Adipose tissue (tissue), 3 donors: ENCODE data around the gene BAZ1B. TPM values are rescaled to one million over a fixed set of nuclear protein-coding genes. Genes with fewer than 3 reads are reported as not detected.
"Not testable (repeated sequence)": the region's sequence is repeated elsewhere in the genome, so short reads cannot be mapped to it uniquely, and the experiment has no call there.

Source experiments
- H3K27ac ChIP-seq: one replicate; pipeline ENCODE4 v1.5.1; 2013; ENCODE audit warnings: low read depth, low read length
- WGBS, 3 donors: extraction: QIAGEN DNeasy Blood & Tissue Kit; methylation state at CpG; one replicate each; pipeline ENCODE4 v1.1.7; 2013; 5-methylcytosine and 5-hydroxymethylcytosine counted together
- polyA plus RNA-seq, 3 donors: library from polyadenylated mRNA; stranded (reverse); fragments of 200-250 nt; gene quantifications; one replicate each; pipeline ENCODE4 v1.2.3, GENCODE V29; 2013
- donor health status: healthy with polysubstance abuse.
- donor health status: Bipolar disorder and iron deficiency.
- donor health status: healthy.

BAZ1B gene, protein sequence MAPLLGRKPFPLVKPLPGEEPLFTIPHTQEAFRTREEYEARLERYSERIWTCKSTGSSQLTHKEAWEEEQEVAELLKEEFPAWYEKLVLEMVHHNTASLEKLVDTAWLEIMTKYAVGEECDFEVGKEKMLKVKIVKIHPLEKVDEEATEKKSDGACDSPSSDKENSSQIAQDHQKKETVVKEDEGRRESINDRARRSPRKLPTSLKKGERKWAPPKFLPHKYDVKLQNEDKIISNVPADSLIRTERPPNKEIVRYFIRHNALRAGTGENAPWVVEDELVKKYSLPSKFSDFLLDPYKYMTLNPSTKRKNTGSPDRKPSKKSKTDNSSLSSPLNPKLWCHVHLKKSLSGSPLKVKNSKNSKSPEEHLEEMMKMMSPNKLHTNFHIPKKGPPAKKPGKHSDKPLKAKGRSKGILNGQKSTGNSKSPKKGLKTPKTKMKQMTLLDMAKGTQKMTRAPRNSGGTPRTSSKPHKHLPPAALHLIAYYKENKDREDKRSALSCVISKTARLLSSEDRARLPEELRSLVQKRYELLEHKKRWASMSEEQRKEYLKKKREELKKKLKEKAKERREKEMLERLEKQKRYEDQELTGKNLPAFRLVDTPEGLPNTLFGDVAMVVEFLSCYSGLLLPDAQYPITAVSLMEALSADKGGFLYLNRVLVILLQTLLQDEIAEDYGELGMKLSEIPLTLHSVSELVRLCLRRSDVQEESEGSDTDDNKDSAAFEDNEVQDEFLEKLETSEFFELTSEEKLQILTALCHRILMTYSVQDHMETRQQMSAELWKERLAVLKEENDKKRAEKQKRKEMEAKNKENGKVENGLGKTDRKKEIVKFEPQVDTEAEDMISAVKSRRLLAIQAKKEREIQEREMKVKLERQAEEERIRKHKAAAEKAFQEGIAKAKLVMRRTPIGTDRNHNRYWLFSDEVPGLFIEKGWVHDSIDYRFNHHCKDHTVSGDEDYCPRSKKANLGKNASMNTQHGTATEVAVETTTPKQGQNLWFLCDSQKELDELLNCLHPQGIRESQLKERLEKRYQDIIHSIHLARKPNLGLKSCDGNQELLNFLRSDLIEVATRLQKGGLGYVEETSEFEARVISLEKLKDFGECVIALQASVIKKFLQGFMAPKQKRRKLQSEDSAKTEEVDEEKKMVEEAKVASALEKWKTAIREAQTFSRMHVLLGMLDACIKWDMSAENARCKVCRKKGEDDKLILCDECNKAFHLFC (N-terminal part only)
- 10 to 100 TPM; 10.8 to 31.0 (median 20.1) TPM for polyA plus RNA-seq

DNA sequence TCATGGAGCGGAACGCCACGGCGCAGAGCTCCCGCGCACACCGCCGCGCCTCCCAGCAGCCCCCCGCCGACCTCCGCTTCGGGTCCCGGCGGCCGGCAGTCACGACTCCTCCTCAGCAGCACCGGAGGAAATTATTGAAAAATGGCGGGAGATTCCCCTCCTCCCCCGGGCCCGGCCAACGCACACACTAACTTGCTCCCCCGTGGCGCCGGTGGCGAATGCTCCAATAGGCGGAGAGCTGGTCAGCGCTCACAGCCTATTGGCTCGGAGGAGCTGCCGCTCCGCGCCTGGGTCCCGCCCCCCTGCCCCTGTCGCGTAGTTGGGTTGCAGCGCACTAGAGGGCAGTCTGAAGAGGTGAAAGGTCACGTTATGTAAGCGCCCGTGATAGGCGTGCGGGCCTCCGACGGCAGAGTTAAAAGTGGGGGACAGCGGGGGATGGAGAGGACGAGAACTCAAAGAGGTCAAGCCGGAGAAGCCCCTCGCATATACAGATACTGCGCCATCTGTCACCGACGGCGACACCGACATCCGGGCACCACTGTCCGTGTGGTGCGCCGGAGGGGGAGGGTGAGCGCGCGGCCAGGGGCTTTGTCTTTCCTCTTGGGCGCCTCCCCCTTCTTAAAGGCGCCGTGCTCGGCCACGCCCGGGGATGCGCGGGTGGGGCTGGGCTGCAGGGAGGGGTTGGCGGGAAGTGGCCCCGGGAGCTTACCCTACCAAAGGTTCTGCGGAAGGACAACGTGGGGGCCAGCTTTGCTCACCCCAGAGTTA is at the start of gene BAZ1B:
TSS of gene BAZ1B (minus strand) at position 189 of the 768 bp plus-strand sequence. CDS start 360 bp downstream, outside the sequence.
- WGBS, 3 donors = 0 to 1% (median 1%) methylated on average over 60 to 71 of the region's 71 CpGs

DNA sequence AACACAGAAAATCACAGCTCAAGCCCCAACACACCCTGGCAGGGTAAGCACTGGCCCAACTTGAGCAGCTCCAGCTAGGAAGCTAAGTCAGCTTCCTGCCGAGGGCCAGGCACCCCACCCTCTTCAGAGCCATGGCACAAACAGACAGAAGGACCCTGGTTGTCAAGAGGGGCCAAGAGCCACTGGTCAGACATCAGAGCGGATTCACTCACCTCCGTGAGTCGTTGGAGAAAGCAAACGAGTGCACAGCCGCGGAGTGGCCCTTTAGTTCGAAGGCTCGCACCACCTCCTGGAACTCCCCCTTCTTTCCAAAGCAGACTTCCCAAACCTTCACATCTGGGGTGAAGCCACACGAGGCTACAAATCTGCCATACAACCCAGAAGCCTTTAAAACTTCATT is 48.9 kb upstream of the BAZ1B start:
- WGBS, 3 donors = 92 to 97% (median 95%) methylated on average over 10 of the region's 10 CpGs
- no peak overlapping the region for H3K27ac ChIP-seq

More for the DNA sequence above, at the start of gene BAZ1B:
- peak within 1 kb of the TSS; percentile 73 for H3K27ac ChIP-seq

DNA sequence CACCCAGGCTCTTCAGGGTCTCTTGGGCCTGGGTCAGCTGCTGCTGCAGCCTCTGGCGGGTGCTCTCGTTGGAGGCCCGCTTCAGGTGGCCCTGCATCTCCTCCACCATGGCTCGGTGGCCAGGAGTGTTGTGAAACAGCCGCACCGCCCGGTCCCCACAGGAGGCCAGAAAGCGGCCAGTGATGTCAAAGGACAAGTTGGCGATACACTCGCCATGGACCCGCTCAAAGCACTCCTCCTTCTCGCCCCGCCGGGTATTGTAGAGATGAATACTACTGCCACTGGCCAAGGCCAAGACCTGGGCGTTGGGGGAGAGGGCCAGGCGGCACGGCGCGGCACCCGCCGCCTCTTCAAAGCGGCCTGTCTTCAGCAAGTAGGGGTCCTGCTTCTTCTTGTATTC is 48.4 kb upstream of the BAZ1B start:
- no peak overlapping the region for H3K27ac ChIP-seq
- 95 to 97% (median 96%) methylated on average over 17 to 22 of the region's 22 CpGs for WGBS, 3 donors

DNA sequence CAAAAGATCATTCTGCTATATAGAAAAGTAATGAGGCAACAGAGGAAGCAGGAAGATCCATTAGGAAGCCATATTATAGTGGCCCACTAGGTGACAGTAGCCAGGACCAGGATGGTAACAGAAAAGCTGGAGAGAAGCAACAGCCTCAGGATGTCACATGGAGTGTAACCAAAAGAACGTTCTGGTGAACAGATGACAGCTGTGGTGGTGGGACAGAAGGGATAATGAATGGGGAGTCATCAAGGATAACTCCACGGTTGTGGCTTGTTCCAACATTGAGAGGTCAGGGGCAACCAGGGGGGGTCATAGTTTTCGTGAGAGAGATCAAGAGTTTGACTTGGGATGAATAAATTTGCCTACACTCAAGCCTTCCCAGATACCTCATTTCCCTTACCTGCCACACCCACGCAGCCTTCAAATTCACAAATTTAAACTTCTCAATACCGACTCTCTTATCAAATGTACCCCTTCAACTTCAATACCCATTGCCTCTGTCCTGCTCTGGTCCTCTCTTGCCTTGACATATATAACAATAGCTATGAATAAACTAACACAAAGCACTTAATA is 47.0 kb upstream of the BAZ1B start:
- no peak overlapping the region for H3K27ac ChIP-seq
- WGBS, 3 donors = 73 to 80% (median 79%) methylated on average over 5 of the region's 5 CpGs

DNA sequence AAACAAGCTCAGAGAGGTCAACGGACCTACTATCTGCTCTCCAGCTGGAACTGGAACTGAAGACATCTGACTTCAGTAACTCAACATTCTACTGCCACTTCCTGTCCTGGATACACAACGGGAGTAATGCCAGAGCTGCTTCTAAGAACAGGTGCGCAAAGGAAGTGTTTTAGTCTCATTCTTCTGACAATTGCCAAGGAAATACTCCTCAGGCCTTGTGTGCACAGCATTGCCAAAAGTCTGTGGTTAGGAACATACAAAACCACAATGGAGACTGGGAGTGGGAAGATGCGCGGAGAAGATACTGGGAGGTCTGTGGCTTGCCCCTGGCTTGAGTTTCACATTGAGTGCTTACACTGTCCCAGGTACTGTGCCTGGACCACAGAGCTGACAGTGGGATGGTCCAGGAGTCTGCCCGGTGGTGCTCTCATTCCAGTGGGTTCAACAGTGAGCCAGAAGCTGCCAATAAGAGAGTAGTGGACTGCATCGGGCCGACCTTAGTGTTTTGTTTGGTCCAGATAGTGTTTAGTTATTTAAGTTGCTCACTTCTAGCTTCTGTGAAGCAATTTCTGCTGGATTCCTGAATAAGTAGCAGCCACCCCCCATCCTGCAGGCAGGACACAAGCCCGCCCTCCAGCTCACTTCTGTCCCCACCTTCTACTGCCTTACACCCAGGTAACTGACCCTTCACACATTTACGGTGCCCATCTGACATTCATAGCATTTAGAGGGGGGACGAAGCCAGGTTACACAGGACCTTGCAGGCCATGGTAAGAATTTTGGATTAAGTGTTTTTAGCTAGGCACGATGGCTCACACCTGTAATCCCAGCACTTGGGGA is 46.0 kb upstream of the BAZ1B start:
- 72 to 77% (median 74%) methylated on average over 11 to 12 of the region's 12 CpGs for WGBS, 3 donors
- H3K27ac ChIP-seq = no peak overlapping the region

DNA sequence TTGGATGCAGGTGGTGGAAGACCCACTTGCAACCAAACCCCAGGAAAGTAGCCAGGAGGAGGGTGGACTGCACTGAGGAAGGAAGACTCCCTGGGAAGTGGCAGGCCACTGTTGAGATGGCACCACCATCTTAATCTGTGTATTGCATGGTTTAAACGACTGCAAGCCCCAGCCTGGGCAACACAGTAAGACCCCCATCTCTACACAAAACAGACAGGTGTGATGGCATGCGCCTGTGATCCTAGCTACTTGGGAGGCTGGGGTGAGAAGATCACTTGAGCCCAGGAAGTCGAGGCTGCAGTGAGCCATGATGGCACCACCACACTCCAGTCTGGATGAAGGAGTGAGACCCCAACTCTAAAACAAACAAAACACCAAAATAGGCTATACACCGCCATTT is 45.0 kb upstream of the BAZ1B start:
- WGBS, 3 donors = 87 to 93% (median 91%) methylated on average over 4 of the region's 4 CpGs
- H3K27ac ChIP-seq = no peak overlapping the region

DNA sequence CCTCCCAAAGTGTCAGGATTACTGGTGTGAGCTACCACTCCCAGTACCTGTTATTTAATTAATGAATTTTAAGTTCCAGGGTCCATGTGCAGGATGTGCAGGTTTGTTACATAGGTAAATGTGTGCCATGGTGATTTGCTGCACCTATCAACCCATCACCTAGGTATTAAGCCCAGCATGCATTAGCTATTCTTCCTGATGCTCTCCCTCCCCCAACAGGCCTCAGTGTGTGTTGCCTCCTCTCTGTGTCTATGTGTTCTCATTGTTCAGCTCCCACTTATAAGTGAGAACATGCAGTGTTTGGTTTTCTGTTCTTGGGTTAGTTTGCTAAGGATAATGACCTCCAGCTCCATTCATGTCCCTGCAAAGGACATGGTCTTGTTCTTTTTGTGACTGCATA is 44.3 kb upstream of the BAZ1B start:
- not testable (repeated sequence) for H3K27ac ChIP-seq

DNA sequence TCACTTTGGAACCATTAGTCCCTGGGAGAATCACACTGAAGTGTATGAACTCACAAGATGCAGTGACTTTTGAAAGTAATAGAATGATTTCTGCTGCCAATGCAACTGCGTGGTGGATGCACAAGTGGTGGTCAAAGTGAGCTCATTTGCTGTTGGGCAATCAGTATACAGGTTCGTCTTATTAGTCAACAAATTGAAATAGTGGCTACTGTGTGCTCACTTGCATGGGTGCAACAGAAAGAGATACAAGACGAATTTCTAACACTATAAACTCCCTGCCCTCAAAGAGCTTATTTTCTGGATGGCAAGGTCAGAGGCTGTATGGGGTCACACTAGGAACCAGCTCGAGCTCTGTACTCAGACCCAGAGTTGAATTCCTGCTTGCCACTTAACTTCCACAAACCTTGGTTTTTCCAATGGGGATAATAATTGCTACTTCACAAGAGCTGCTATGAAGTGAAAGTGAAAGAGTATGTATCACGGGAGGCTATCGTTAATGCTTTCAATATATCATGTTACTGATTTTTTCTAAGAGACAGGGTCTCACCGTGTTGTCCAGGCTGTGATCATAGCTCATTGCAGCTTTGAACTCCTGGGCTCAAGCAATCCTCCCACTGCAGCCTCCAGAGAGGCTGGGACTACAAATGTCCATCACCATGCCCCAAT is 43.7 kb upstream of the BAZ1B start:
- 34 to 65% (median 37%) methylated on average over 7 of the region's 7 CpGs for WGBS, 3 donors
- H3K27ac ChIP-seq = no peak overlapping the region

DNA sequence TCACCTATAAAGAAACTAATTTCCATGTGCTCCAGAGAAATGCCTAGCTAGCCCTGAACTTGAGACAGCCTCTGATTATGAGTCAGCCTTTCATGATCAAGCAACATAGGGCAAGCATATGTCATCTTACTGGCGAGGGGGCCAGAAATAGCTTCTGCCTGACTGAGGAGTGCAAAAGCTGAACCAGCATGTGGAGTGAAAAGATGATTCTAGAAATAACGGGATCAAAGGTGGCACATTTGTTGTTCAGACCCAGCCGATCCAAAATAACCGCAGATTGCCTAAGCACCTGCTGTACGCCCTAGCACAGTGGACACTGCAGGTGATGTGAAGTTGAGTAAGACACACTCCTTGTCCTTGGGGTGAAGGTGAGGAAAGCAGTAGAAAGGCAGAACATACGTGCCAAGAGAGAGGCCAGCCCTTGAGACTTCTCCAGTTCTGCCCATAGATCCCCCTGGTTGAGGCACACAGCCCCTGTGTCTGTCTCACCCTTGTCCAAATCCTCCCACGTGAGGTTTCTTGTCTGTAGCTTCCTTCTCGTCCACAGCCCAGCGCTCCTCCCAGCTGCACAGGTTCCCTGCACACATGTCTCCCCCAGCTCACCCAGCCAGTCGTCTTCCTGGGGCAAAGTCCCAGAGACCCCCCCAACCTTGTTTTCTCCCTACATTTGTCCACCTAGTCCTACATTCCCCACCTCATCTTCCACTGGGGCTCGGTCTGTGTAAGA is 38.2 kb upstream of the BAZ1B start:
- H3K27ac ChIP-seq = no peak overlapping the region
- 51 to 63% (median 56%) methylated on average over 11 of the region's 11 CpGs for WGBS, 3 donors

DNA sequence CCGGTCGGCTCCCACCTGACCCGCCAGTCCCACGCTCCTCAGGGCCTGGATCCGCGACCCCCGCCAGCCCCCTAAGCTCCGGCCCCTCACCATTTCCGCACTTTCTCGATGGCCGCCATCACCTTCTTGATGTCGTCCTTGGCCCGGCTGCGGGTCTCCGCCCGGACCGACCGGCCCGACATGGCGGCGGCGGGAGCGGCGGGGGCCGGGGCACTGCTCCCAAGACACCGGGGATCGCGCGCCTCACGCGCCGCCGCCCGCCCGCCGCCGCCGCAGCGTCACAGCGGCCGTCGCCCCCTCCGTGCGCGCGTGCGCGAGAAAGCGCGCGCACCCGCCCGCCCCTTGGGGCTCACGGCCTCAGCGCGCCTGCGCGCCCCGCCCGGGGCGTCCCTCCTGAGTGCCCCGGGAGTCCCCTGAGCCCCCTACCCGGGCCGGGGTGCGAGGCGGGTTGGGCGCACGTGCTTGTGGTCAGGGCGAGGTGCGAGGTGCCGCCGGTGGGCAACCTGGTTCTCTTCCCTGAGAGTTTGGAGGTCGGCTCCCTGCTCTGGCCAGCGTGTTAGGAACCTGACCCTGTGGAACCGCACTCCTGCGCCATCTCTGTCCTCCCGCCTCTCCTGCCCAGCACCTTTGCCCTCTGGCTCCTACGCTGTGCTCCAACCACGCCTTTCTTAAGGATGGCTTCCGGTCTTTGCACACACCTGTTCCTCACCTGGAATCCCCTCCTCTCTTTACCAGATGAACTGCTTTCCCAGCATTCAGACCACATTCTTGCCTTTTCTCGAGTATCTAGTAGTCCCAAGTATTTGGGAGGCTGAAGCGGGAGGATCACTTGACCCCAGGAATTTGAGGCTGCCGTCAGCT is 35.5 kb upstream of the BAZ1B start, which contains the start of gene BCL7B:
TSS of gene BCL7B (minus strand) at position 294 of the 861 bp plus-strand sequence. CDS start at position 182, 112 bp downstream.
- peak within 1 kb of the TSS; percentile 98 for H3K27ac ChIP-seq
- WGBS, 3 donors = 4 to 8% (median 6%) methylated on average over 59 to 82 of the region's 83 CpGs

DNA sequence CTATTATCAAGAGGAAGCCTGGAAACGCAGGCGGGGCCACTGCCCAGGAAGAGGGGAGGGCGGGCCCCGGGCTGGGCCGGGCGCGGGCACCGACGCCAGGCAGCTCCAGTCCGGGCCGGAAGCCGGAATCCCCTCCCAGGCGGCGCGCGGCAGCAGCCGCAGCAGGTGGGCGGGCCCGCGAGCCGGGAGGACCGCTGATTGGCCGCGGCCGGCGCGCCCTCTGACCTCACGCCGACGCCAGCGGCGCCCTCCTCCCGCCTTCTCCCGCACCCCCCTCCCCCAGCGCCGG is 35.0 kb upstream of the BAZ1B start:
- peak overlapping the region; percentile 98 for H3K27ac ChIP-seq
- 0 to 1% (median 0%) methylated on average over 7 to 36 of the region's 36 CpGs for WGBS, 3 donors

DNA sequence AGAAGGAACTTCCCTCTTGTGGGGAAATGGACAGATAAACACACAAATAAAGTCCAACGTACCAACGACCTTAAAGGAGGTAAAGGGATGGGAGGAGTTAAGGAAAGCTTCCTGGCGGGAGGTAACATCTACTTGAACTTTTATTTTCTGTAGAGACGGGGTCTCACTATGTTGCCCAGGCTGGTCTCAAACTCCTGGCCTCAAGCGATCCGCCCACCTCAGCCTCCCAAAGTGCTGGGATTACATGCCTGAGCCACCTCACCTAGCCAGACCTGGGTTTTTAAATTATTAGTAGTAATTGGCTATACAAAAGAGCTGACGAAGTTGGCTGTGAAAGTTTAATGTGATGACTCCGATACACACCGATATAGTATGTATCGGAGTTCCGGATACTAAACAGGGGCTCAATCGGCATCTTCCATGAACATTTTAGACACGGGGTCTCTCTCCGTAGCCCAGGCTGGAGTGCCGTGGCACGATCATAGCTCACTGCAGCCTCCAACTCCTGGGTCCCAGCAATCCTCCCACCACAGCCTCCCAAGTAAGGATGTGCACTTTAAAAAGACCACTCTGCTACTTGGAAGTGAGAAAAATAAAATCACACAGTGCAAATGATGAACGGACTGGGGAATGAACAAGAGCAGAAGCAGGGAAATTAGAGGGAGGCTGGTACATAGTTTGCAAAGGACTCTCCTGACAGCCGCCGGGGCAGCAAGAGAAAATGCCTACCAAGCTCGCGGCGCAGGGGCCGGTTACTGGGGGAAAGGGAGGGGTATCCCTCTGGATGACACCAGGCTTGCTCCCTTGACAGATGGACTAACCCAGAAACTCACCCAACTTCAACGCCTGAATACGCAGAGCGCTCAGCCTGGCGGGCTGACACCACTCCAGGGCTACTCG is 34.4 kb upstream of the BAZ1B start:
- WGBS, 3 donors = 14 to 20% (median 15%) methylated on average over 28 of the region's 28 CpGs

DNA sequence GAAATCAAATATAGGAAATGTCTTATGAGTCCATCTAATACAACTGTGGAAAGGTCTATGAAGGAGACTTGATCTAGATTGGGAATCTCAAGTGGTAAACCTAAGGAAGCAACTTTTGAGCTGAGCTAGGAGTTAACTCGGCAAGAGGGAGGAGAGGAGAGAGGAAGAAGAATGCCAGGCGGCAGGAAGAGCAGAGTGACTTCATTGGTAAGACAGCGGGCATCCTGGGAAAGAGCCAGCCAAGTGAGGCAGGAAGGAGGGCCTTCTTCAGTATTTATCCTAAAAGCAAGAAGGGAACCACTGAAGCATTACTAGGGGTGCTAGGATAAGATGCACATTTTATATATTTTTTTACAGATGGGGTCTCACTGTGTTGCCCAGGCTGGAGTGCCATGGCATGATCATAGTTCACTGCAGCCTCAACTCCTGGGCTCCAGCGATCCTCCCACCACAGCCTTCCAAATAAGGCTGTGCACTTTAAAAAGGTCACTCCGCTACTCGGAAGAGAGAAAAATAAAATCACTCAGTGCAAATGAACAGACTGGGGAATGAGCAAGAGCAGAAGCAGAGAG is 33.4 kb upstream of the BAZ1B start:
- 50 to 66% (median 65%) methylated on average over 6 of the region's 6 CpGs for WGBS, 3 donors

More for the DNA sequence above, 34.4 kb upstream of the BAZ1B start:
- H3K27ac ChIP-seq = no peak overlapping the region

DNA sequence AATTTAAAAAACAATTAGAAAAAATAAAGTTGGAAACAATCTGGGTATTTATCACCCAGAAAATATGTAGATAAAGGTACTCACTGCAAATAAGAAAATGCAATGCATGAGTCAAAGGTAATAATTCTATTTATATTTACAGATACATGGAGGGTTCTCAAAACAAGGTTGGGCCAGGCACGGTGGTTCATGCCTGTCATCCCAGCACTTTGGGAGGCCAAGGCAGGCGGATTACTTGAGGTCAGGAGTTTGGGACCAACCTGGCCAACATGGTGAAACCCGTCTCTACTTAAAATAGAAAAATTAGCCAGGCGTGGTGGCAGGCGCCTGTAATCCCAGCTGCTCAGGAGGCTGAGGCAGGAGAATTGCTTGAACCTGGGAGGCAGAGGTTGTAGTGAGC is 28.0 kb upstream of the BAZ1B start:
- WGBS, 3 donors = 89 to 91% (median 89%) methylated on average over 5 of the region's 5 CpGs
- H3K27ac ChIP-seq = not testable (repeated sequence)

More for the DNA sequence above, 33.4 kb upstream of the BAZ1B start:
- H3K27ac ChIP-seq = no peak overlapping the region
